ENCODE measurements around the gene TFR2.

- TF ChIP-seq POLR2AphosphoS5 (IDR thresholded peaks at IDR 0.05; ENCODE audit: low read depth, low read length) = no peak
- no peak for TF ChIP-seq FOXP2 (optimal IDR thresholded peaks at IDR 0.05; ENCODE audit: borderline replicate concordance, extremely low read depth, extremely low read length, insufficient read depth)
- no peak for TF ChIP-seq TAF1 (IDR thresholded peaks at IDR 0.05; ENCODE audit: borderline replicate concordance, insufficient read depth, low read length)
- no peak for TF ChIP-seq SIN3A (IDR thresholded peaks at IDR 0.05; ENCODE audit: borderline replicate concordance, insufficient read depth, low read length)
- no peak for TF ChIP-seq REST (IDR thresholded peaks at IDR 0.05; ENCODE audit: insufficient read depth in 1 of 2, low read depth in 2 of 2, low read length in 2 of 2)
Measured at GRCh38 chr7:100577507-100577906, 63.8 kb downstream of the TFR2 start.

Data from PFSK-1 (cell line).